NOMO-1 treated with DMSO at 0.1 percent for 48 hours (cell line): ENCODE data around the gene VSX1.
A peak's percentile ranks its signal among the peaks of the same experiment; 100 is the strongest.

Source experiments
- DNase-seq: peaks from one replicate; lab custom pipeline; 2025; ENCODE audit not compliant: unreplicated experiment; lab: John Stamatoyannopoulos, UW

The VSX1 gene

GRCh38 chr20:25042531-25043498, 39.1 kb downstream of the VSX1 start:
- DNase-seq: peak; percentile 83

GRCh38 chr20:25041813-25042530, 40.0 kb downstream of the VSX1 start:
- no peak for DNase-seq

GRCh38 chr20:25040438-25040831, 41.5 kb downstream of the VSX1 start:
- no peak for DNase-seq

- no peak for DNase-seq
Observed at GRCh38 chr20:25039697-25040437, 42.1 kb downstream of the VSX1 start.

- DNase-seq: no peak
Observed at GRCh38 chr20:25038591-25039015, 43.3 kb downstream of the VSX1 start.

- no peak for DNase-seq
Observed at GRCh38 chr20:25038103-25038410, 43.9 kb downstream of the VSX1 start.

GRCh38 chr20:25037288-25038102, 44.4 kb downstream of the VSX1 start:
- peak; percentile 22 for DNase-seq

GRCh38 chr20:25036331-25036936, 45.5 kb downstream of the VSX1 start:
- no peak for DNase-seq

- no peak for DNase-seq
Observed at GRCh38 chr20:25035921-25036320, 46.0 kb downstream of the VSX1 start.

GRCh38 chr20:25033924-25034300, 48.0 kb downstream of the VSX1 start:
- DNase-seq: no peak

GRCh38 chr20:25033265-25033923, 48.5 kb downstream of the VSX1 start:
- DNase-seq: no peak

- DNase-seq: no peak
Observed at GRCh38 chr20:25032478-25033264, 49.3 kb downstream of the VSX1 start.

- no peak for DNase-seq
Observed at GRCh38 chr20:25032065-25032477, 49.9 kb downstream of the VSX1 start.

GRCh38 chr20:25031241-25031640, 50.7 kb downstream of the VSX1 start:
- DNase-seq: no peak

GRCh38 chr20:25030649-25031207, 51.2 kb downstream of the VSX1 start:
- no peak for DNase-seq

GRCh38 chr20:25030007-25030648, 51.8 kb downstream of the VSX1 start:
- DNase-seq: no peak

- DNase-seq: no peak
Observed at GRCh38 chr20:25025986-25026605, 55.8 kb downstream of the VSX1 start.
